K562 (cell line): Measurements from ENCODE around the gene C11orf98. TPM values are rescaled to one million over a fixed set of nuclear protein-coding genes. Genes with fewer than 3 reads are reported as not detected.

Source experiments
- CAMTA2 ChIP-seq: fragments of 250-450 bp; sonication (Bioruptor Pico); conservative IDR thresholded peaks from 2 replicates; pipeline ENCODE4 v1.5.1; 2022
- CBX5 ChIP-seq: IDR thresholded peaks from 2 replicates; pipeline ENCODE4 v1.6.1; 2014; ENCODE audit warnings: low read depth, borderline replicate concordance
- FOXA3 ChIP-seq, 2 experiments: fragments of 450-650 bp in 1 of 2; sonication (generic) in 1 of 2; formaldehyde crosslinking; IDR thresholded peaks in 1 of 2; conservative IDR thresholded peaks in 1 of 2; 2 replicates each; pipeline versions ENCODE4 v1.4.0 to v1.8.0; 2020 to 2022; ENCODE audit warnings: mild to moderate bottlenecking in 2 of 2, missing genetic modification reagents in 1 of 2
- FOXP1 ChIP-seq: sonication (generic); formaldehyde crosslinking; IDR thresholded peaks from 2 replicates; pipeline ENCODE4 v1.8.0; 2022; ENCODE audit warnings: mild to moderate bottlenecking, missing genetic modification reagents
- GABPB1 ChIP-seq: sonication (generic); formaldehyde crosslinking; IDR thresholded peaks from 2 replicates; pipeline ENCODE4 v1.8.0; 2022; ENCODE audit warnings: mild to moderate bottlenecking, missing genetic modification reagents
- HDAC1 ChIP-seq, 2 experiments: fragments of 450-650 bp; IDR thresholded peaks; 2 replicates each; pipeline ENCODE4 v1.6.1; 2016 to 2017; ENCODE audit warnings: inconsistent platforms in 1 of 2, mild to moderate bottlenecking in 1 of 2, moderate library complexity in 1 of 2
- HNRNPK ChIP-seq: fragments of 200-400 bp; formaldehyde crosslinking; IDR thresholded peaks from one replicate; pipeline ENCODE4 v1.6.1; 2018; ENCODE audit warnings: mild to moderate bottlenecking, low read depth, low read length; ENCODE audit not compliant: poor library complexity, severe bottlenecking
- HNRNPL ChIP-seq: fragments of 200-400 bp; formaldehyde crosslinking; IDR thresholded peaks from 2 replicates; pipeline ENCODE4 v1.6.1; 2017; ENCODE audit warnings: low read depth, mild to moderate bottlenecking, low read length
- JUND ChIP-seq, 2 experiments: IDR thresholded peaks; 2 replicates in 1 of 2; 3 replicates in 1 of 2; pipeline ENCODE4 v1.6.1; 2011; ENCODE audit warnings: borderline replicate concordance in 2 of 2, low read depth in 2 of 2, low read length in 2 of 2, improper control_type of control experiment in 1 of 2, missing biosample characterization in 1 of 2, missing genetic modification characterization in 1 of 2, missing genetic modification reagents in 1 of 2
- KAT7 ChIP-seq: sonication (generic); formaldehyde crosslinking; IDR thresholded peaks from 2 replicates; pipeline ENCODE4 v1.8.0; 2022; ENCODE audit warnings: missing genetic modification reagents, mild to moderate bottlenecking, borderline replicate concordance
- MXI1 ChIP-seq: IDR thresholded peaks from 2 replicates; pipeline ENCODE4 v1.6.1; 2011; ENCODE audit warnings: low read depth, mild to moderate bottlenecking, improper control_type of control experiment, low read length
- NCOA2 ChIP-seq, 2 experiments: fragments of 450-650 bp; IDR thresholded peaks; 2 replicates each; pipeline ENCODE4 v1.6.1; 2018; ENCODE audit warnings: mild to moderate bottlenecking in 2 of 2, moderate library complexity in 1 of 2; ENCODE audit not compliant: partially characterized antibody in 2 of 2
- OTX1 ChIP-seq: fragments of 450-650 bp; formaldehyde crosslinking; IDR thresholded peaks from 2 replicates; pipeline ENCODE4 v1.4.0; 2022; ENCODE audit warnings: mild to moderate bottlenecking
- PML ChIP-seq: IDR thresholded peaks from 2 replicates; pipeline ENCODE4 v1.6.1; 2012; ENCODE audit warnings: low read length, inconsistent platforms
- RAD21 ChIP-seq, 2 experiments: fragments of 250-450 bp in 1 of 2; fragments of 450-650 bp in 1 of 2; sonication (Bioruptor Pico) in 1 of 2; formaldehyde crosslinking in 1 of 2; IDR thresholded peaks in 1 of 2; conservative IDR thresholded peaks in 1 of 2; 2 replicates each; pipeline versions ENCODE4 v1.4.0 to v1.8.0; 2020 to 2022; ENCODE audit warnings: mild to moderate bottlenecking in 2 of 2, moderate library complexity in 1 of 2
- RAD51 ChIP-seq: fragments of 450-650 bp; IDR thresholded peaks from 2 replicates; pipeline ENCODE4 v1.7.1; 2016; ENCODE audit warnings: low read depth, mild to moderate bottlenecking, borderline replicate concordance
- RBM39 ChIP-seq: fragments of 200-400 bp; formaldehyde crosslinking; optimal IDR thresholded peaks from 2 replicates; pipeline ENCODE3; 2018; ENCODE audit warnings: low read depth, low read length
- RNF2 ChIP-seq: sonication (generic); IDR thresholded peaks from 2 replicates; pipeline ENCODE4 v1.6.1; 2016
- SMARCA4 ChIP-seq: fragments of 450-650 bp; IDR thresholded peaks from 2 replicates; pipeline ENCODE4 v1.6.1; 2016
- WHSC1 ChIP-seq: IDR thresholded peaks from one replicate; pipeline ENCODE4 v1.6.1; 2012; ENCODE audit warnings: low read length, control low read depth, inconsistent platforms
- XRCC3 ChIP-seq: fragments of 450-650 bp; IDR thresholded peaks from 2 replicates; pipeline ENCODE4 v1.6.1; 2017; ENCODE audit warnings: mild to moderate bottlenecking, moderate library complexity
- ZEB2 ChIP-seq: fragments of 450-650 bp; IDR thresholded peaks from 2 replicates; pipeline ENCODE4 v1.6.1; 2016
- ZFP1 ChIP-seq: fragments of 450-650 bp; formaldehyde crosslinking; IDR thresholded peaks from 2 replicates; pipeline ENCODE4 v1.4.0; 2020; ENCODE audit warnings: mild to moderate bottlenecking, mixed read lengths
- ZFP36 ChIP-seq: fragments of 150-350 bp; IDR thresholded peaks from 2 replicates; pipeline ENCODE4 v1.6.1; 2018; ENCODE audit warnings: low read length, low read depth; ENCODE audit not compliant: partially characterized antibody
- ZKSCAN1 ChIP-seq: fragments of 150-350 bp; IDR thresholded peaks from 2 replicates; pipeline ENCODE4 v1.6.1; 2016; ENCODE audit warnings: low read depth, low read length
- ZNF347 ChIP-seq: fragments of 450-650 bp; formaldehyde crosslinking; IDR thresholded peaks from 2 replicates; pipeline ENCODE4 v1.4.0; 2020; ENCODE audit warnings: low read depth, mild to moderate bottlenecking, moderate library complexity
- ZNF408 ChIP-seq: fragments of 250-450 bp; sonication (Bioruptor Pico); IDR thresholded peaks from 2 replicates; pipeline ENCODE4 v1.4.0; 2020; ENCODE audit warnings: low read depth, mild to moderate bottlenecking, moderate library complexity
- ZNF444 ChIP-seq: fragments of 250-450 bp; sonication (Bioruptor Pico); IDR thresholded peaks from 2 replicates; pipeline ENCODE4 v1.4.0; 2020; ENCODE audit warnings: mild to moderate bottlenecking, moderate library complexity
- ZNF778 ChIP-seq: fragments of 450-650 bp; formaldehyde crosslinking; IDR thresholded peaks from 2 replicates; pipeline ENCODE4 v1.4.0; 2020; ENCODE audit warnings: mild to moderate bottlenecking, moderate library complexity
- polyA plus RNA-seq, 8 experiments: library from polyadenylated mRNA; depleted of rRNA in 4 of 8; stranded (reverse) in 5 of 8; unstranded in 3 of 8; fragments of >200 nt; fragmentation: Nextera tagmentation in 2 of 8; fragmentation: Illumina TruSeq in 1 of 8; extraction: Ambion mirVana in 2 of 8; extraction: Trizol in 1 of 8; gene quantifications; 2 replicates each; pipeline versions ENCODE4 v1.2.1 to v1.2.3, GENCODE V29; 2011 to 2014; ENCODE audit warnings: inconsistent platforms in 1 of 8, missing spikeins in 1 of 8
- total RNA-seq, 7 experiments: library from RNA; depleted of rRNA in 6 of 7; stranded (reverse); fragments of >200 nt in 6 of 7; fragmentation: Illumina TruSeq in 2 of 7; extraction: Trizol in 2 of 7; gene quantifications; 2 replicates each; pipeline versions ENCODE4 v1.2.1 to v1.2.3, GENCODE V29; 2011 to 2021; ENCODE audit warnings: low replicate concordance in 1 of 7
- TF ChIP-seq, protein P1 (sequence below): fragments of 250-450 bp; sonication (Bioruptor Pico); IDR thresholded peaks from 2 replicates; pipeline ENCODE4 v1.5.0; 2020; ENCODE audit warnings: mild to moderate bottlenecking

Gene C11orf98
- total and polyA plus RNA-seq, 9 of the 15 experiments (the other 6 are each of a cell fraction or from before 2014, with no cell fraction given) = 103 to 352 (median 218) TPM

- no peak for TF ChIP-seq RAD21 (CRISPR knock-in tag; conservative IDR thresholded peaks at IDR 0.05 in 1 of 2, IDR thresholded peaks at IDR 0.05 in 1 of 2)
- TF ChIP-seq ZFP36 = no peak
- TF ChIP-seq RBM39 = no peak
- TF ChIP-seq SMARCA4 = no peak
- no peak for TF ChIP-seq HNRNPK
- TF ChIP-seq, protein P1, sequence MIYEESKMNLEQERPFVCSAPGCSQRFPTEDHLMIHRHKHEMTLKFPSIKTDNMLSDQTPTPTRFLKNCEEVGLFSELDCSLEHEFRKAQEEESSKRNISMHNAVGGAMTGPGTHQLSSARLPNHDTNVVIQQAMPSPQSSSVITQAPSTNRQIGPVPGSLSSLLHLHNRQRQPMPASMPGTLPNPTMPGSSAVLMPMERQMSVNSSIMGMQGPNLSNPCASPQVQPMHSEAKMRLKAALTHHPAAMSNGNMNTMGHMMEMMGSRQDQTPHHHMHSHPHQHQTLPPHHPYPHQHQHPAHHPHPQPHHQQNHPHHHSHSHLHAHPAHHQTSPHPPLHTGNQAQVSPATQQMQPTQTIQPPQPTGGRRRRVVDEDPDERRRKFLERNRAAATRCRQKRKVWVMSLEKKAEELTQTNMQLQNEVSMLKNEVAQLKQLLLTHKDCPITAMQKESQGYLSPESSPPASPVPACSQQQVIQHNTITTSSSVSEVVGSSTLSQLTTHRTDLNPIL (CRISPR knock-in tag) = no peak
- TF ChIP-seq FOXA3 (CRISPR knock-in tag; conservative IDR thresholded peaks at IDR 0.05 in 1 of 2, IDR thresholded peaks at IDR 0.05 in 1 of 2) = peak in 1 of 2 experiments; percentile 39; a peak in 1 of 4 replicates
- TF ChIP-seq ZNF444 = no peak
- no peak for TF ChIP-seq WHSC1
- no peak for TF ChIP-seq NCOA2 (IDR thresholded peaks at IDR 0.05; ENCODE audit: partially characterized antibody in 2 of 2)
- TF ChIP-seq HNRNPL = no peak
- no peak for TF ChIP-seq KAT7 (CRISPR knock-in tag)
- TF ChIP-seq MXI1 = peak; percentile 83
- no peak for TF ChIP-seq ZFP1
- TF ChIP-seq CBX5 = no peak
- TF ChIP-seq ZNF408 (CRISPR knock-in tag) = no peak
- TF ChIP-seq ZEB2 = no peak
- TF ChIP-seq JUND (IDR thresholded peaks at IDR 0.05; ENCODE audit: borderline replicate concordance, low read depth, low read length) = 0 out of 2 replicates have a peak, but pooled peaks have one; percentile 16
- TF ChIP-seq JUND (tag; IDR thresholded peaks at IDR 0.05; ENCODE audit: borderline replicate concordance, low read depth, low read length) = no peak
- no peak for TF ChIP-seq XRCC3
- TF ChIP-seq ZKSCAN1 = no peak
- TF ChIP-seq RNF2 = no peak
- TF ChIP-seq FOXP1 (CRISPR knock-in tag) = no peak
- 0 out of 2 replicates have a peak, but pooled peaks have one; percentile 34 for TF ChIP-seq PML
- no peak for TF ChIP-seq ZNF778
- peak; percentile 89 for TF ChIP-seq GABPB1 (CRISPR knock-in tag)
- TF ChIP-seq RAD51 = no peak
- TF ChIP-seq HDAC1 (IDR thresholded peaks at IDR 0.05) = peak in 1 of 2 experiments; percentile 88; a peak in 2 of 4 replicates
- no peak for TF ChIP-seq OTX1
- TF ChIP-seq ZNF347 (CRISPR knock-in tag) = no peak
- TF ChIP-seq CAMTA2 = no peak
Observed at GRCh38 chr11:62705880-62706849, 41.2 kb upstream of the C11orf98 start (continued).
